SK-N-SH (cell line): ENCODE results near the gene CIBAR2. TPM values are rescaled to one million over a fixed set of nuclear protein-coding genes. Genes with fewer than 3 reads are reported as not detected.
A peak's percentile ranks its signal among the peaks of the same experiment; 100 is the strongest.

Source experiments
- CTCF ChIA-PET: fragments of 300-600, 350-600 bp; formaldehyde crosslinking; extraction: SDS; loops from one replicate; lab custom pipeline; 2021; lab: Yijun Ruan, JAX
- POLR2A ChIA-PET: fragments of 350-600 bp; sonication (Branson Sonifier 250); formaldehyde crosslinking; extraction: SDS; loops from one replicate; lab custom pipeline; 2020; ENCODE audit warnings: antibody characterized with exemption, inconsistent platforms; lab: Yijun Ruan, JAX
- DNase-seq: peaks from one replicate; pipeline ENCODE4 v3.0.0; 2012
- H2AFZ ChIP-seq: fragments of 200-600 bp; sonication (generic); 2 replicates; pipeline ENCODE4 v1.8.1; 2016; ENCODE audit warnings: antibody characterized with exemption, mild to moderate bottlenecking, low read depth
- H3F3A ChIP-seq: fragments of 200-600 bp; sonication (generic); replicated peaks from 2 replicates; pipeline ENCODE3; 2016; ENCODE audit warnings: antibody characterized with exemption, mild to moderate bottlenecking; ENCODE audit not compliant: insufficient read depth
- H3K27ac ChIP-seq, 2 experiments: fragments of 200-500 bp in 1 of 2; fragments of 200-600 bp in 1 of 2; sonication (Bioruptor generic) in 1 of 2; sonication (generic), shearing (Covaris generic) in 1 of 2; 2 replicates each; pipeline versions ENCODE4 v1.5.1 to v1.6.1; 2014 to 2016; ENCODE audit warnings: low read depth in 2 of 2, inconsistent platforms in 1 of 2, low read length in 1 of 2, mild to moderate bottlenecking in 1 of 2, mixed read lengths in 1 of 2
- H3K27me3 ChIP-seq: fragments of 200-600 bp; sonication (generic), shearing (Covaris generic); 2 replicates; pipeline ENCODE4 v1.6.1; 2016; ENCODE audit warnings: mixed run types; ENCODE audit not compliant: insufficient read depth
- H3K36me3 ChIP-seq, 2 experiments: fragments of 200-500 bp in 1 of 2; fragments of 200-600 bp in 1 of 2; sonication (Bioruptor generic) in 1 of 2; sonication (generic) in 1 of 2; replicated peaks in 1 of 2; 2 replicates each; pipeline versions ENCODE3 to v1.5.1; 2014 to 2016; ENCODE audit warnings: low read length in 1 of 2, mild to moderate bottlenecking in 1 of 2; ENCODE audit not compliant: insufficient read depth in 2 of 2, control insufficient read depth in 1 of 2
- H3K4me1 ChIP-seq, 2 experiments: fragments of 200-500 bp in 1 of 2; fragments of 200-600 bp in 1 of 2; sonication (Bioruptor generic) in 1 of 2; sonication (generic), shearing (Covaris generic) in 1 of 2; 2 replicates each; pipeline versions ENCODE4 v1.5.1 to v1.6.1; 2014 to 2016; ENCODE audit warnings: low read depth in 1 of 2, low read length in 1 of 2, mixed run types in 1 of 2; ENCODE audit not compliant: insufficient read depth in 2 of 2, control insufficient read depth in 1 of 2
- H3K4me2 ChIP-seq: fragments of 200-600 bp; sonication (generic), shearing (Covaris generic); 2 replicates; pipeline ENCODE4 v1.6.1; 2017; ENCODE audit warnings: mixed run types
- H3K4me3 ChIP-seq, 2 experiments: fragments of 200-500 bp in 1 of 2; fragments of 200-600 bp in 1 of 2; sonication (Bioruptor generic) in 1 of 2; sonication (generic), shearing (Covaris generic) in 1 of 2; 2 replicates each; pipeline versions ENCODE4 v1.5.1 to v1.8.1; 2014 to 2016; ENCODE audit warnings: low read depth in 2 of 2, inconsistent platforms in 1 of 2, low read length in 1 of 2, mild to moderate bottlenecking in 1 of 2, mixed read lengths in 1 of 2, moderate library complexity in 1 of 2
- H3K79me2 ChIP-seq: fragments of 200-600 bp; sonication (generic); 2 replicates; pipeline ENCODE4 v1.8.1; 2017; ENCODE audit warnings: mild to moderate bottlenecking; ENCODE audit not compliant: insufficient read depth
- H3K9ac ChIP-seq: fragments of 200-600 bp; sonication (generic); 2 replicates; pipeline ENCODE4 v1.6.1; 2017; ENCODE audit warnings: mixed run types
- H3K9me2 ChIP-seq: fragments of 200-600 bp; sonication (generic); 2 replicates; pipeline ENCODE4 v1.6.1; 2017; ENCODE audit warnings: mixed run types
- H3K9me3 ChIP-seq: fragments of 200-600 bp; sonication (generic); 2 replicates; pipeline ENCODE4 v1.6.1; 2017; ENCODE audit warnings: mixed run types, mild to moderate bottlenecking, moderate library complexity
- H4K20me1 ChIP-seq: fragments of 200-600 bp; sonication (generic); 2 replicates; pipeline ENCODE4 v1.6.1; 2017; ENCODE audit warnings: mild to moderate bottlenecking, mixed run types; ENCODE audit not compliant: insufficient read depth
- ELF1 ChIP-seq: IDR thresholded peaks from 2 replicates; pipeline ENCODE4 v1.4.0; 2012
- EP300 ChIP-seq, 2 experiments: IDR thresholded peaks; 2 replicates each; pipeline versions ENCODE4 v1.4.0 to v1.6.1; 2012; ENCODE audit warnings: borderline replicate concordance in 1 of 2, low read depth in 1 of 2, low read length in 1 of 2
- FOSL2 ChIP-seq: IDR thresholded peaks from 2 replicates; pipeline ENCODE4 v1.4.0; 2012; ENCODE audit warnings: low read depth, mild to moderate bottlenecking, moderate library complexity, borderline replicate concordance
- FOXJ3 ChIP-seq: sonication (generic); formaldehyde crosslinking; IDR thresholded peaks from 2 replicates; pipeline ENCODE4 v1.5.1; 2020; ENCODE audit warnings: mild to moderate bottlenecking, missing genetic modification reagents
- GABPA ChIP-seq: IDR thresholded peaks from 2 replicates; pipeline ENCODE4 v1.4.0; 2012; ENCODE audit warnings: low read depth, mild to moderate bottlenecking
- GATA2 ChIP-seq: sonication (generic); formaldehyde crosslinking; IDR thresholded peaks from 2 replicates; pipeline ENCODE4 v1.5.0; 2020; ENCODE audit warnings: mild to moderate bottlenecking, missing genetic modification reagents
- MEF2A ChIP-seq: IDR thresholded peaks from 2 replicates; pipeline ENCODE4 v1.4.0; 2012; ENCODE audit warnings: low read depth, borderline replicate concordance
- NFIC ChIP-seq: IDR thresholded peaks from 2 replicates; pipeline ENCODE4 v1.4.0; 2012; ENCODE audit warnings: borderline replicate concordance
- RAD21 ChIP-seq: IDR thresholded peaks from 2 replicates; pipeline ENCODE4 v1.6.1; 2012; ENCODE audit warnings: mild to moderate bottlenecking, low read length
- RFX5 ChIP-seq: IDR thresholded peaks from 2 replicates; pipeline ENCODE4 v1.6.1; 2012; ENCODE audit warnings: mild to moderate bottlenecking, improper control_type of control experiment, low read length
- RXRA ChIP-seq: IDR thresholded peaks from 2 replicates; pipeline ENCODE4 v1.4.0; 2012; ENCODE audit warnings: low read depth, mild to moderate bottlenecking, borderline replicate concordance
- SIN3A ChIP-seq: IDR thresholded peaks from 2 replicates; pipeline ENCODE4 v1.6.1; 2012; ENCODE audit warnings: low read depth, mild to moderate bottlenecking, low read length, moderate library complexity, borderline replicate concordance
- SMC3 ChIP-seq: IDR thresholded peaks from 2 replicates; pipeline ENCODE4 v1.6.1; 2012; ENCODE audit warnings: low read depth, low read length, improper control_type of control experiment
- WGBS: methylation state at CpG from one replicate; pipeline ENCODE4 v1.1.6; 2017; ENCODE audit warnings: low lambda C conversion rate; 5-methylcytosine and 5-hydroxymethylcytosine counted together
- polyA plus RNA-seq, 3 experiments: library from polyadenylated mRNA; depleted of rRNA; stranded (reverse); fragments of >200 nt; gene quantifications; 2 replicates each; pipeline ENCODE4 v1.2.3, GENCODE V29; 2012
- TF ChIP-seq, protein P1 (sequence below): IDR thresholded peaks from 2 replicates; pipeline ENCODE4 v1.4.0; 2012; ENCODE audit warnings: low read depth
- TF ChIP-seq, protein P2 (sequence below): fragments of 200-600 bp; sonication (generic); IDR thresholded peaks from 2 replicates; pipeline ENCODE4 v1.6.1; 2017; ENCODE audit warnings: antibody characterized with exemption, mild to moderate bottlenecking, moderate library complexity
- TF ChIP-seq, protein P3 (sequence below): IDR thresholded peaks from 2 replicates; pipeline ENCODE4 v1.4.0; 2012; ENCODE audit warnings: low read depth, borderline replicate concordance
- TF ChIP-seq, protein P4 (sequence below): IDR thresholded peaks from 2 replicates; pipeline ENCODE4; 2012
- TF ChIP-seq, protein P5 (sequence below): fragments of 150-350 bp; IDR thresholded peaks from 2 replicates; pipeline ENCODE4 v1.6.1; 2017; ENCODE audit warnings: antibody characterized with exemption, low read length, low read depth, borderline replicate concordance
- TF ChIP-seq, protein P6 (sequence below): IDR thresholded peaks from 2 replicates; pipeline ENCODE4 v1.6.1; 2012; ENCODE audit warnings: mild to moderate bottlenecking, low read depth, low read length, moderate library complexity

CIBAR2 gene
- polyA plus RNA-seq, 1 of the 3 experiments (the other 2 are of a cell fraction) = 0.15 TPM

DNA sequence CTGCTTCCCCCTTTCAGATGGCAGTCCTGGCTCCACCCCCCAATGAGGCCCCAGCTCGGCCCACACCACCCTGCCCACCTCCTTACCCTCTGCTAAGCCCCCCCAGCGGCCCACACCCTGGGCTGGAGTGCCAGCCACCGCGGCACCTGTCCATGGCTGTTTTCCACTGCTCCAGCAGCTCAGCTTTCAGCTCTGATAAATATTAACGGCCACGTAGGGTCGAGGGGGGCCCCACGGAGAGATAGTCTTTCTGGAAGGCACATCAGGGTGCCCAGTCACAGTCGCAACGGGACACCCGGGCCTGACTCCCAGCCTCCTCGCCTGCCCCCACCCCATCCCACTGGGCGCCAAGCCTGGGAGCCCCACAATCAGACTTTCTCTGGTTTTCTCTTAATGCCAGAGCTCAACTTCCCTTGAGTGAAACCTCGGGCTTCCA lies 46.5 kb upstream of the CIBAR2 start:
- H3K4me3 ChIP-seq = no peak overlapping the region
- 78% methylated on average over 14 of the region's 14 CpGs for WGBS
- H3K27ac ChIP-seq = peak overlapping the region in 1 of 2 experiments; percentile 87; a peak in 2 of 4 replicates
- TF ChIP-seq FOSL2 (no peak), GABPA (no peak), MEF2A (no peak), EP300 (IDR thresholded peaks at IDR 0.05; ENCODE audit: borderline replicate concordance in 1 of 2, low read depth in 1 of 2, low read length in 1 of 2) (no peak), SMC3 (no peak), GATA2 (CRISPR knock-in tag) (no peak), SIN3A (no peak), RAD21 (no peak), NFIC (no peak), ELF1 (no peak), RXRA (no peak), FOXJ3 (CRISPR knock-in tag) (no peak), RFX5 (no peak)
- TF ChIP-seq, protein P1, sequence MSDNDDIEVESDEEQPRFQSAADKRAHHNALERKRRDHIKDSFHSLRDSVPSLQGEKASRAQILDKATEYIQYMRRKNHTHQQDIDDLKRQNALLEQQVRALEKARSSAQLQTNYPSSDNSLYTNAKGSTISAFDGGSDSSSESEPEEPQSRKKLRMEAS = no peak
- TF ChIP-seq, protein P2, sequence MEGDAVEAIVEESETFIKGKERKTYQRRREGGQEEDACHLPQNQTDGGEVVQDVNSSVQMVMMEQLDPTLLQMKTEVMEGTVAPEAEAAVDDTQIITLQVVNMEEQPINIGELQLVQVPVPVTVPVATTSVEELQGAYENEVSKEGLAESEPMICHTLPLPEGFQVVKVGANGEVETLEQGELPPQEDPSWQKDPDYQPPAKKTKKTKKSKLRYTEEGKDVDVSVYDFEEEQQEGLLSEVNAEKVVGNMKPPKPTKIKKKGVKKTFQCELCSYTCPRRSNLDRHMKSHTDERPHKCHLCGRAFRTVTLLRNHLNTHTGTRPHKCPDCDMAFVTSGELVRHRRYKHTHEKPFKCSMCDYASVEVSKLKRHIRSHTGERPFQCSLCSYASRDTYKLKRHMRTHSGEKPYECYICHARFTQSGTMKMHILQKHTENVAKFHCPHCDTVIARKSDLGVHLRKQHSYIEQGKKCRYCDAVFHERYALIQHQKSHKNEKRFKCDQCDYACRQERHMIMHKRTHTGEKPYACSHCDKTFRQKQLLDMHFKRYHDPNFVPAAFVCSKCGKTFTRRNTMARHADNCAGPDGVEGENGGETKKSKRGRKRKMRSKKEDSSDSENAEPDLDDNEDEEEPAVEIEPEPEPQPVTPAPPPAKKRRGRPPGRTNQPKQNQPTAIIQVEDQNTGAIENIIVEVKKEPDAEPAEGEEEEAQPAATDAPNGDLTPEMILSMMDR = no peak
- TF ChIP-seq, protein P3, sequence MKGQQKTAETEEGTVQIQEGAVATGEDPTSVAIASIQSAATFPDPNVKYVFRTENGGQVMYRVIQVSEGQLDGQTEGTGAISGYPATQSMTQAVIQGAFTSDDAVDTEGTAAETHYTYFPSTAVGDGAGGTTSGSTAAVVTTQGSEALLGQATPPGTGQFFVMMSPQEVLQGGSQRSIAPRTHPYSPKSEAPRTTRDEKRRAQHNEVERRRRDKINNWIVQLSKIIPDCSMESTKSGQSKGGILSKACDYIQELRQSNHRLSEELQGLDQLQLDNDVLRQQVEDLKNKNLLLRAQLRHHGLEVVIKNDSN = no peak
- TF ChIP-seq, protein P4, sequence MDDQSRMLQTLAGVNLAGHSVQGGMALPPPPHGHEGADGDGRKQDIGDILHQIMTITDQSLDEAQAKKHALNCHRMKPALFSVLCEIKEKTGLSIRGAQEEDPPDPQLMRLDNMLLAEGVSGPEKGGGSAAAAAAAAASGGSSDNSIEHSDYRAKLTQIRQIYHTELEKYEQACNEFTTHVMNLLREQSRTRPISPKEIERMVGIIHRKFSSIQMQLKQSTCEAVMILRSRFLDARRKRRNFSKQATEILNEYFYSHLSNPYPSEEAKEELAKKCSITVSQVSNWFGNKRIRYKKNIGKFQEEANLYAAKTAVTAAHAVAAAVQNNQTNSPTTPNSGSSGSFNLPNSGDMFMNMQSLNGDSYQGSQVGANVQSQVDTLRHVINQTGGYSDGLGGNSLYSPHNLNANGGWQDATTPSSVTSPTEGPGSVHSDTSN = no peak
- TF ChIP-seq, protein P5, sequence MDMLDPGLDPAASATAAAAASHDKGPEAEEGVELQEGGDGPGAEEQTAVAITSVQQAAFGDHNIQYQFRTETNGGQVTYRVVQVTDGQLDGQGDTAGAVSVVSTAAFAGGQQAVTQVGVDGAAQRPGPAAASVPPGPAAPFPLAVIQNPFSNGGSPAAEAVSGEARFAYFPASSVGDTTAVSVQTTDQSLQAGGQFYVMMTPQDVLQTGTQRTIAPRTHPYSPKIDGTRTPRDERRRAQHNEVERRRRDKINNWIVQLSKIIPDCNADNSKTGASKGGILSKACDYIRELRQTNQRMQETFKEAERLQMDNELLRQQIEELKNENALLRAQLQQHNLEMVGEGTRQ = no peak
- TF ChIP-seq, protein P6, sequence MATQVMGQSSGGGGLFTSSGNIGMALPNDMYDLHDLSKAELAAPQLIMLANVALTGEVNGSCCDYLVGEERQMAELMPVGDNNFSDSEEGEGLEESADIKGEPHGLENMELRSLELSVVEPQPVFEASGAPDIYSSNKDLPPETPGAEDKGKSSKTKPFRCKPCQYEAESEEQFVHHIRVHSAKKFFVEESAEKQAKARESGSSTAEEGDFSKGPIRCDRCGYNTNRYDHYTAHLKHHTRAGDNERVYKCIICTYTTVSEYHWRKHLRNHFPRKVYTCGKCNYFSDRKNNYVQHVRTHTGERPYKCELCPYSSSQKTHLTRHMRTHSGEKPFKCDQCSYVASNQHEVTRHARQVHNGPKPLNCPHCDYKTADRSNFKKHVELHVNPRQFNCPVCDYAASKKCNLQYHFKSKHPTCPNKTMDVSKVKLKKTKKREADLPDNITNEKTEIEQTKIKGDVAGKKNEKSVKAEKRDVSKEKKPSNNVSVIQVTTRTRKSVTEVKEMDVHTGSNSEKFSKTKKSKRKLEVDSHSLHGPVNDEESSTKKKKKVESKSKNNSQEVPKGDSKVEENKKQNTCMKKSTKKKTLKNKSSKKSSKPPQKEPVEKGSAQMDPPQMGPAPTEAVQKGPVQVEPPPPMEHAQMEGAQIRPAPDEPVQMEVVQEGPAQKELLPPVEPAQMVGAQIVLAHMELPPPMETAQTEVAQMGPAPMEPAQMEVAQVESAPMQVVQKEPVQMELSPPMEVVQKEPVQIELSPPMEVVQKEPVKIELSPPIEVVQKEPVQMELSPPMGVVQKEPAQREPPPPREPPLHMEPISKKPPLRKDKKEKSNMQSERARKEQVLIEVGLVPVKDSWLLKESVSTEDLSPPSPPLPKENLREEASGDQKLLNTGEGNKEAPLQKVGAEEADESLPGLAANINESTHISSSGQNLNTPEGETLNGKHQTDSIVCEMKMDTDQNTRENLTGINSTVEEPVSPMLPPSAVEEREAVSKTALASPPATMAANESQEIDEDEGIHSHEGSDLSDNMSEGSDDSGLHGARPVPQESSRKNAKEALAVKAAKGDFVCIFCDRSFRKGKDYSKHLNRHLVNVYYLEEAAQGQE = no peak
- no peaks in the 10 kb centered on the region for H3K9me2 ChIP-seq
- no peak overlapping the region for H3K4me2 ChIP-seq
- no peaks in the 10 kb centered on the region for H3K79me2 ChIP-seq
- H3K36me3 ChIP-seq = no peaks in the 10 kb centered on the region
- no peak overlapping the region for H3K9ac ChIP-seq
- H3K9me3 ChIP-seq = no peaks in the 10 kb centered on the region
- POLR2A ChIA-PET = interaction anchor here (0.8 kb wide), 1 partner anchor 10 kb away, joined by 3 read pairs; no protein-coding TSS in a partner anchor
- CTCF ChIA-PET = interaction anchor here (1.0 to 2.5 kb wide), 7 partner anchors 11 to 457 kb away, joined by 3 to 20 read pairs (median 7); partner anchors contain the start of gene CIBAR2
- DNase-seq = no peak
- H2AFZ ChIP-seq = no peak overlapping the region
- no peaks in the 10 kb centered on the region for H3K27me3 ChIP-seq
- H4K20me1 ChIP-seq = no peaks in the 10 kb centered on the region
- peaks cover 4 to 43% of the 10 kb centered on the region in 2 experiments for H3K4me1 ChIP-seq
- H3F3A ChIP-seq = peaks cover 18% of the 10 kb centered on the region
